Uterus (tissue), 2 donors: ENCODE data around the gene GPR132.

Experiments used
- CTCF ChIP-seq, 4 experiments: fragments of 200-600 bp in 2 of 4; fragments of 450-650 bp in 2 of 4; sonication (generic) in 2 of 4; IDR thresholded peaks; one replicate each; pipeline ENCODE4 v1.5.1; 2016 to 2019; ENCODE audit warnings: antibody characterized with exemption in 4 of 4, mild to moderate bottlenecking in 2 of 4, moderate library complexity in 1 of 4
- POLR2A ChIP-seq, 2 donors: fragments of 450-650 bp; IDR thresholded peaks; one replicate each; pipeline ENCODE4 v1.6.1; 2016; ENCODE audit warnings: antibody characterized with exemption in 2 of 2, mild to moderate bottlenecking in 1 of 2, moderate library complexity in 1 of 2

GRCh38 chr14:105100910-105101309 lies 35.7 kb upstream of the GPR132 start:
- TF ChIP-seq POLR2A (IDR thresholded peaks at IDR 0.05) (no peak), CTCF (IDR thresholded peaks at IDR 0.05) (no peak)
